GM23338 (cell line): ENCODE measurements around the gene PXMP4. TPM values are rescaled to one million over a fixed set of nuclear protein-coding genes. Genes with fewer than 3 reads are reported as not detected.

Source experiments
- ATAC-seq: fragments of 200-7000 bp; cut with Tn5 transposase; 3 replicates; pipeline ENCODE4 v1.9.1; 2020
- DNase-seq: peaks from one replicate; pipeline ENCODE4 v3.0.0-alpha.2; 2015; ENCODE audit warnings: low spot score
- H2AFZ ChIP-seq: fragments of 200-600 bp; sonication (generic); 2 replicates; pipeline ENCODE4 v1.8.0; 2016; ENCODE audit warnings: antibody characterized with exemption, mild to moderate bottlenecking, moderate library complexity
- H3F3A ChIP-seq: fragments of 200-600 bp; sonication (generic); replicated peaks from 2 replicates; pipeline ENCODE4 v1.8.0; 2017; ENCODE audit warnings: antibody characterized with exemption, mixed run types, low read depth
- H3K27ac ChIP-seq: fragments of 200-600 bp; sonication (generic); 2 replicates; pipeline ENCODE4 v1.6.1; 2016; ENCODE audit warnings: low read depth
- H3K27me3 ChIP-seq: fragments of 200-600 bp; sonication (generic); 2 replicates; pipeline ENCODE4 v1.8.0; 2016; ENCODE audit warnings: mild to moderate bottlenecking, mixed run types, moderate library complexity; ENCODE audit not compliant: insufficient read depth
- H3K36me3 ChIP-seq: fragments of 200-600 bp; sonication (generic); 2 replicates; pipeline ENCODE4 v1.8.0; 2016; ENCODE audit warnings: mild to moderate bottlenecking; ENCODE audit not compliant: insufficient read depth
- H3K4me1 ChIP-seq: fragments of 200-600 bp; sonication (generic); 2 replicates; pipeline ENCODE4 v1.8.0; 2016; ENCODE audit warnings: mild to moderate bottlenecking, moderate library complexity; ENCODE audit not compliant: insufficient read depth
- H3K4me2 ChIP-seq: fragments of 200-600 bp; sonication (generic); 2 replicates; pipeline ENCODE4 v1.7.1; 2017; ENCODE audit warnings: mixed run types
- H3K4me3 ChIP-seq: fragments of 200-600 bp; sonication (generic); 2 replicates; pipeline ENCODE4 v1.6.1; 2016; ENCODE audit warnings: mixed run types
- H3K79me2 ChIP-seq: fragments of 200-600 bp; sonication (generic); replicated peaks from 2 replicates; pipeline ENCODE4 v1.8.0; 2017; ENCODE audit warnings: mild to moderate bottlenecking; ENCODE audit not compliant: insufficient read depth
- H3K9me2 ChIP-seq: fragments of 200-600 bp; sonication (generic); 2 replicates; pipeline ENCODE4 v1.8.0; 2017; ENCODE audit not compliant: insufficient read depth
- H4K20me1 ChIP-seq: fragments of 200-600 bp; sonication (generic); replicated peaks from 2 replicates; pipeline ENCODE4 v1.8.0; 2017; ENCODE audit warnings: mild to moderate bottlenecking; ENCODE audit not compliant: insufficient read depth
- H3K27ac Mint-ChIP-seq: 2 replicates; pipeline ENCODE4 v1.8.0; 2020; ENCODE audit warnings: inconsistent platforms, mild to moderate bottlenecking, moderate library complexity, mixed read lengths
- H3K27me3 Mint-ChIP-seq: 3 replicates; pipeline ENCODE4 v1.8.0; 2022; ENCODE audit warnings: low read depth, mild to moderate bottlenecking, moderate library complexity, mixed read lengths, inconsistent platforms; ENCODE audit not compliant: insufficient read depth, poor library complexity
- H3K36me3 Mint-ChIP-seq: 3 replicates; pipeline ENCODE4 v1.8.0; 2021; ENCODE audit warnings: low read depth, mild to moderate bottlenecking, inconsistent platforms, moderate library complexity, mixed read lengths
- H3K4me1 Mint-ChIP-seq: 3 replicates; pipeline ENCODE4 v1.8.0; 2020; ENCODE audit warnings: mild to moderate bottlenecking, inconsistent platforms, mixed read lengths
- H3K4me3 Mint-ChIP-seq: 3 replicates; pipeline ENCODE4 v1.8.0; 2021; ENCODE audit warnings: moderate library complexity, mild to moderate bottlenecking, inconsistent platforms, mixed read lengths
- H3K9me3 Mint-ChIP-seq: 3 replicates; pipeline ENCODE4 v1.8.0; 2020; ENCODE audit warnings: moderate library complexity, mild to moderate bottlenecking, inconsistent platforms, mixed read lengths
- CTCF ChIP-seq, 2 experiments: fragments of 200-600 bp in 1 of 2; sonication (generic) in 1 of 2; conservative IDR thresholded peaks; 2 replicates each; pipeline versions ENCODE4 v1.5.1 to v1.6.1; 2016 to 2017; ENCODE audit warnings: antibody characterized with exemption in 2 of 2, low read depth in 2 of 2, mild to moderate bottlenecking in 2 of 2, moderate library complexity in 1 of 2
- EZH2phosphoT487 ChIP-seq: fragments of 200-600 bp; sonication (generic); IDR thresholded peaks from one replicate; pipeline ENCODE4 v1.8.1; 2018; ENCODE audit warnings: antibody characterized with exemption; ENCODE audit not compliant: unreplicated experiment
- JUNB ChIP-seq: IDR thresholded peaks from one replicate; pipeline ENCODE4 v1.6.1; 2016; ENCODE audit warnings: antibody characterized with exemption; ENCODE audit not compliant: unreplicated experiment
- POLR2AphosphoS5 ChIP-seq: IDR thresholded peaks from 2 replicates; pipeline ENCODE4 v1.6.1; 2016; ENCODE audit warnings: antibody characterized with exemption, low read depth
- REST ChIP-seq: IDR thresholded peaks from one replicate; pipeline ENCODE4 v1.6.1; 2018; ENCODE audit warnings: antibody characterized with exemption; ENCODE audit not compliant: unreplicated experiment
- ZNF114 ChIP-seq: fragments of 250-450 bp; sonication (Bioruptor Pico); IDR thresholded peaks from 2 replicates; pipeline ENCODE4 v1.5.0; 2020; ENCODE audit warnings: mild to moderate bottlenecking, moderate library complexity
- ZNF331 ChIP-seq: fragments of 250-450 bp; sonication (Bioruptor Pico); IDR thresholded peaks from 2 replicates; pipeline ENCODE4 v1.5.0; 2020; ENCODE audit warnings: low read depth, mild to moderate bottlenecking, moderate library complexity
- polyA plus RNA-seq: library from polyadenylated mRNA; unstranded; fragments of >200 nt; fragmentation: Nextera tagmentation; extraction: Ambion mirVana; gene quantifications from 2 replicates; pipeline ENCODE4 v1.2.1, GENCODE V29; 2016
- total RNA-seq: library from RNA; depleted of rRNA; stranded (reverse); fragments of >200 nt; shearing (Covaris generic); gene quantifications from 2 replicates; pipeline ENCODE4 v1.2.3, GENCODE V29; 2014

The PXMP4 gene
- total and polyA plus RNA-seq, 2 experiments from 2014 or later, result 1.2 to 3.5 TPM

GRCh38 chr20:33671573-33672288 is 48.4 kb downstream of the PXMP4 start:
- Histone ChIP-seq H3K27ac (no peak overlapping the region), H3K9me2 (no peaks in the 10 kb centered on the region), H2AFZ (no peak overlapping the region), H3K4me1 (peaks cover 19% of the 10 kb centered on the region), H3K27me3 (peaks cover 11% of the 10 kb centered on the region; the same call in 1 of the 2 replicates), H3K36me3 (no peaks in the 10 kb centered on the region; the same call in 1 of the 2 replicates), H3K4me2 (no peak overlapping the region), H3K79me2 (no peaks in the 10 kb centered on the region; the same call in 1 of the 2 replicates), H3K4me3 (no peak overlapping the region), H3F3A (peaks cover 12% of the 10 kb centered on the region; the same call in 1 of the 2 replicates), H4K20me1 (peaks cover 3% of the 10 kb centered on the region)
- Mint-ChIP-seq H3K4me3 (no peak overlapping the region), H3K27ac (no peak overlapping the region), H3K9me3 (no peaks in the 10 kb centered on the region), H3K4me1 (peaks cover 33% of the 10 kb centered on the region), H3K36me3 (peaks cover 42% of the 10 kb centered on the region), H3K27me3 (peaks cover 21% of the 10 kb centered on the region)
- TF ChIP-seq ZNF114 (no peak), ZNF331 (no peak), EZH2phosphoT487 (no peak), CTCF (conservative IDR thresholded peaks at IDR 0.05; ENCODE audit: low read depth in 2 of 2) (no peak), POLR2AphosphoS5 (no peak)
- ATAC-seq (no peak), DNase-seq (no peak)

- Histone ChIP-seq H3K27ac (no peak overlapping the region), H3K79me2 (no peaks in the 10 kb centered on the region; the same call in 1 of the 2 replicates), H2AFZ (no peak overlapping the region), H3K4me2 (no peak overlapping the region), H4K20me1 (peaks cover 3% of the 10 kb centered on the region), H3F3A (peaks cover 14% of the 10 kb centered on the region; the same call in 1 of the 2 replicates), H3K27me3 (peaks cover 11% of the 10 kb centered on the region; the same call in 1 of the 2 replicates), H3K4me1 (peaks cover 25% of the 10 kb centered on the region), H3K4me3 (no peak overlapping the region), H3K36me3 (no peaks in the 10 kb centered on the region; the same call in 1 of the 2 replicates), H3K9me2 (no peaks in the 10 kb centered on the region)
- peaks cover 26% of the 10 kb centered on the region for H3K27me3 Mint-ChIP-seq
- DNase-seq (no peak), ATAC-seq (no peak)
- no peak overlapping the region for H3K27ac Mint-ChIP-seq
- H3K4me1 Mint-ChIP-seq, result peaks cover 35% of the 10 kb centered on the region
- TF ChIP-seq JUNB (no peak), REST (no peak), CTCF (conservative IDR thresholded peaks at IDR 0.05; ENCODE audit: low read depth in 2 of 2) (no peak)
- H3K4me3 Mint-ChIP-seq, result no peak overlapping the region
- peaks cover 35% of the 10 kb centered on the region for H3K36me3 Mint-ChIP-seq
- H3K9me3 Mint-ChIP-seq, result no peaks in the 10 kb centered on the region
Observed at GRCh38 chr20:33670715-33671499, 49.2 kb downstream of the PXMP4 start.
